Omental fat pad (tissue), 4 donors: Measurements from ENCODE around the gene SLC35C1. TPM values are rescaled to one million over a fixed set of nuclear protein-coding genes. Genes with fewer than 3 reads are reported as not detected.

ENCODE experiments used
- ATAC-seq: fragments of 150-250 bp; one replicate; pipeline ENCODE4 v1.9.1; 2016; ENCODE audit warnings: mild to moderate bottlenecking, moderate library complexity; ENCODE audit not compliant: low FRiP score
- DNase-seq: peaks from one replicate; pipeline ENCODE4 v3.0.0-alpha.2; 2019; ENCODE audit warnings: low spot score
- total RNA-seq, 4 donors: library from RNA; depleted of rRNA; stranded (reverse); fragments of >200 nt; gene quantifications; one replicate each; pipeline ENCODE4 v1.1.0, GENCODE V29; 2016
- TF ChIP-seq, protein P1 (sequence below), 3 donors: fragments of 450-650 bp; IDR thresholded peaks; one replicate each; pipeline ENCODE4 v1.5.1; 2016 to 2017; ENCODE audit warnings: antibody characterized with exemption in 3 of 3, mild to moderate bottlenecking in 3 of 3, moderate library complexity in 2 of 3

The SLC35C1 gene
- 100 to 1,000 TPM in 1 of 4 donors, 10 to 100 TPM in 3; 18.6 to 103 (median 73.0) TPM for total RNA-seq

DNA sequence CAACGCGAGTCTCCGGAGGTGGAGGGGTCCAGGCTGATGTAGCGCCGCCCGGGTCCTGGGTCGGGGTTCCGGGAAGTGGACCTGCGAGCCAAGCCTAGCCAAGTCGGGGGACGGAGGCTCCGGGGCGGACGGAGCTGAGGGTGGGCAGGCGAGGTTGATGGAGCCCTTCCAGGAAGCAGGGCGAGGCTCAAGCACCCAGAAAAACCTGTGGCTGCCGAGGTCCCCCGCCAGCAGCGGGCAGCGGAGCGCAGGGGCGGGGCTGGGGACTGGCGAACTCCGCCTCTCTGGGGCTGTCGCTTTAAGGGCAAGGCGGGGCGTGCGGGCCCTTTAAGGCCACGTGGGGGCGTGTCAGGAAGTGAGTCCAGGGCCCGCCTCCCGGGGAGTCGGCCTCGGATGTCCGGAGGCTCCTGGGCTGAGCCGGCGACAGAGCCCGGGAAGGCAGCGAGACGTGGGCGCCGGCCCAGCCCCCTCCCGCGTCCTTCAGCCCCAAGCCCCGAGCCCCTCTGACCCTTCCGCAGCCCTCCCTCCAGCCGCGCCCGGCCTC, at the start of gene SLC35C1:
SLC35C1 (plus strand) TSS at position 389 of the 544 bp plus-strand sequence. CDS start 653 bp downstream, outside the sequence.
- TF ChIP-seq, protein P1, sequence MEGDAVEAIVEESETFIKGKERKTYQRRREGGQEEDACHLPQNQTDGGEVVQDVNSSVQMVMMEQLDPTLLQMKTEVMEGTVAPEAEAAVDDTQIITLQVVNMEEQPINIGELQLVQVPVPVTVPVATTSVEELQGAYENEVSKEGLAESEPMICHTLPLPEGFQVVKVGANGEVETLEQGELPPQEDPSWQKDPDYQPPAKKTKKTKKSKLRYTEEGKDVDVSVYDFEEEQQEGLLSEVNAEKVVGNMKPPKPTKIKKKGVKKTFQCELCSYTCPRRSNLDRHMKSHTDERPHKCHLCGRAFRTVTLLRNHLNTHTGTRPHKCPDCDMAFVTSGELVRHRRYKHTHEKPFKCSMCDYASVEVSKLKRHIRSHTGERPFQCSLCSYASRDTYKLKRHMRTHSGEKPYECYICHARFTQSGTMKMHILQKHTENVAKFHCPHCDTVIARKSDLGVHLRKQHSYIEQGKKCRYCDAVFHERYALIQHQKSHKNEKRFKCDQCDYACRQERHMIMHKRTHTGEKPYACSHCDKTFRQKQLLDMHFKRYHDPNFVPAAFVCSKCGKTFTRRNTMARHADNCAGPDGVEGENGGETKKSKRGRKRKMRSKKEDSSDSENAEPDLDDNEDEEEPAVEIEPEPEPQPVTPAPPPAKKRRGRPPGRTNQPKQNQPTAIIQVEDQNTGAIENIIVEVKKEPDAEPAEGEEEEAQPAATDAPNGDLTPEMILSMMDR (IDR thresholded peaks at IDR 0.05) = no peak
- ATAC-seq (peak; percentile 96), DNase-seq (peak; percentile 89)

DNA sequence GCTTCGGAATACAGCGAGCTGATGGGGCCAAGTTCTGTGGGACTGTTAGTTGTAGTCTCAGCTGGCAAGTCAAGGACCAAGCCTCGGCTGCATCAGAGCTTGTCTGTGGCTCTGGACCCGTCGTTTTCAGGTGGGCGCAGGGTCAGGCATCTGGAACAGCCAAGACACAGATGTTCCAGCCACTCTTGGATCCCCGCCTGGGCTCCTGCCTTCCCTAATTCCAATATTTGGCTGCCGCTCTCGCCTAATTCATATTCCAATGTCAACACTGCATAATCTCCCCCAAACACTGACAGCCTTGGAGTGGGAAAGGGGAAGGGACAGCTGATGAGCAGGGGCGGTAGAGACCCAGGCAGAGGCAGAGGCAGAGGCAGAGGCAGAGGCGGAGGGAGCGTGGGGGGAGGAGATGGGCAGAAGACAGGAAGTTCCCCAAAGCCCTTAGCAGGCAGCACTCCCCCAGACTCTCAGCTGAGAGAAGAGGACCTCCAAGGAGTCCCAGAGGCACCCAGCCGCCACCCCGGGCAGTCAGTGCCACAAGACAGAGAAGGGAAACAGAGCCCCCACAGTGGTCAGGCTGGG, 49.6 kb upstream of the SLC35C1 start:
- peak; percentile 12 for ATAC-seq
- no peak for DNase-seq
- TF ChIP-seq, protein P1 (IDR thresholded peaks at IDR 0.05) = no peak

DNA sequence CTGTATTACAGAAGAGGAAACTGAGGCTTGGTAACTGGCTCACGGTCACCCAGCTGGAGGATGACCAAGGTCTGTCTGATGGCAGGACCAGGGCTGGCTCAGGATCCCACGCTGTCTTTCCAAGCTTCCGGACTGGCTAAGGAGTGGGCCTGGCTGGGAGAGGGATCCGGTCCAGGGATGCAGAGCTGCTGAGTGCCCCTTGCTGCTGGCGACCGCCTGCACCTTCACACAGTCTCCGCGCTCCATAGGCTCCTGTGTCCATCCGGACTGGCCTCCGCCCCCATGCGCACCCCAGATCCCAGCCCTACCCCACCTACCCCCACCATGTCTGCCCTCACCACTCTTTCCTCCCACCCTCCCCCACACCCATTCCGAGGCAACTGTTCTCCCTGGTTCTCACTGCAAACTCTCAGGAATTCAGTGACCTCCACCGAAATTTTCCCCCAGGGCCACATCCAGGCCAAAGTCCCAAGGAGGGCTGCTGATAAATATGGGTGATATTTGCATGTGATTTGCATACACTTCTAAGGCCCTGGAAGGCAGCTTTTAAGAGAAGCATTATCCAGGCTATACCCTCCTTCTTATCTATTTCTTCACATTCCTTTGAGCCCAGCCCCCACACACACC, 48.5 kb upstream of the SLC35C1 start:
- TF ChIP-seq, protein P1 (IDR thresholded peaks at IDR 0.05) = no peak
- ATAC-seq (no peak), DNase-seq (no peak)

DNA sequence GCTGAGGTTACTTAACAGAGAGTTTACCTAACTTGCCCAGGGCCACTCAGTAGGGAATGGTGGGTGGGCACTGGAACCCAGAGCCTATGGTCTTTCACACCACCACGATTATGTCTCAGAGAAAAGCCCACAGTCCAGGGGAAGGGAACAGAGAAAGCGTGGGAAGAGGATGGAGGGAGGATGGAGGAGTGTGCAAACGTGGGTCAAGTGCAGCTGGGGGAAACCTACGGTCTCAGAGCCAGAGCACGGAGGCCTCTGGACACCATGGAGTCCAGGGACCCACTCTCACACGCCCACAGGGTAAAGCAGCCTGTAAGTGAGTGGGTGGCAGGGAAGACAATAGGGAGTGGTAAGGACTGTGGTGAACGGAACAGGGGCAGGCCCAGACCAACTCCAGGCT, 47.3 kb upstream of the SLC35C1 start:
- ATAC-seq (no peak), DNase-seq (no peak)
- TF ChIP-seq, protein P1 (IDR thresholded peaks at IDR 0.05) = no peak

DNA sequence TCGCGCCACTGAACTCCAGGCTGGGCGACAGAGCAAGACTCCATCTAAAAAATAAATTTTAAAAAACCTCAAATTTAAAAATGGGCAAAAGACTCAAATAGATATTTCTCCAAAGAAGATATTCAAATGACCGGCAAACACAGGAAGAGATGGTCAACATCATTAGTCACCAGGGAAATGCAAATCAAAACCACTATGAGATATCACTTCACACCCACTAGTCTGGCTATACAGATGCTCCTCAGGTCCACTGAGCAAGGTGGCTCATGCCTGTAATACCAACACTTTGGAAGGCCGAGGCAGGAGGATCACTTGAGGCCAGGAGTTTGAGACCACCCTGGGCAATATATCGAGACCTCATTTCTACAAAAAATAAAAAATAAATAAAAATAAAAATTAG, 43.3 kb upstream of the SLC35C1 start:
- TF ChIP-seq, protein P1 (IDR thresholded peaks at IDR 0.05) = no peak
- DNase-seq (no peak), ATAC-seq (no peak)

DNA sequence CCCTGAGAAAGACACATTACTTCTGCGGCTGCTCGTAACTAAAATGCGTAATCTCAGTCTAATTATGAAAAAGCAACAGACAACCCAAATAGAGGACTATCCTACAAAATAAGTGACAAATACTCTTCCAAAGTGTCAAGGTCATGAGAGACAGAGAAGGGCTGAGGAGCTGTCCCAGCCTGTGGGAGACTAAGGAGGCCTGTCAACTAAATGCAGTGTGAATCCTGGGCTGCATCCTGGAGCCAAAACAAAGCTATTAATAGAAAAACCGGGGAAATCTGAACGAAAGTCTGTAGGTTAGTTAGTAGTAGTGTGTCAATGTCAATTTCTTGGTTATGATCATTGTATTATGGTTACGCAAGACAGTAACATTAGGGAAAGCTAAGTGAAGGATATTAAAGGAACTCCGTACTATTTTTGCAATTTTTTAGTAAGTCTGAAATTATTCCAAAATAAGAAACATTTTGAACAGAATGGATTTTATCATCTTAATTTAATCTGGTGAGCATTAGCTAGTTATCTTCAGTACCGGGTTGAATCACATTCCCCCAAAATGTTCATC, 39.8 kb upstream of the SLC35C1 start:
- TF ChIP-seq, protein P1 (IDR thresholded peaks at IDR 0.05) = no peak
- ATAC-seq = no peak
- DNase-seq = no peak
